Liver (tissue), 3 donors: Measurements from ENCODE around the gene PRDM7.
"Not testable (repeated sequence)": the region's sequence is repeated elsewhere in the genome, so short reads cannot be mapped to it uniquely, and the experiment has no call there.

Source experiments
- EGR1 ChIP-seq, 2 donors: IDR thresholded peaks; 2 replicates each; pipeline ENCODE4 v1.6.1; 2016 to 2018; ENCODE audit warnings: antibody characterized with exemption in 2 of 2, low read depth in 2 of 2
- SP1 ChIP-seq: IDR thresholded peaks from 2 replicates; pipeline ENCODE4 v1.6.1; 2018; ENCODE audit warnings: antibody characterized with exemption, mild to moderate bottlenecking
- TF ChIP-seq, protein P1 (sequence below): fragments of 150-350 bp; IDR thresholded peaks from 2 replicates; pipeline ENCODE4 v1.5.1; 2017; ENCODE audit warnings: improper control_type of control experiment, low read depth, low read length; ENCODE audit not compliant: missing input control
- donor health status: healthy.
- donor health status: healthy.

GRCh38 chr16:90104725-90105124 is 27.6 kb upstream of the PRDM7 start:
- TF ChIP-seq, protein P1, sequence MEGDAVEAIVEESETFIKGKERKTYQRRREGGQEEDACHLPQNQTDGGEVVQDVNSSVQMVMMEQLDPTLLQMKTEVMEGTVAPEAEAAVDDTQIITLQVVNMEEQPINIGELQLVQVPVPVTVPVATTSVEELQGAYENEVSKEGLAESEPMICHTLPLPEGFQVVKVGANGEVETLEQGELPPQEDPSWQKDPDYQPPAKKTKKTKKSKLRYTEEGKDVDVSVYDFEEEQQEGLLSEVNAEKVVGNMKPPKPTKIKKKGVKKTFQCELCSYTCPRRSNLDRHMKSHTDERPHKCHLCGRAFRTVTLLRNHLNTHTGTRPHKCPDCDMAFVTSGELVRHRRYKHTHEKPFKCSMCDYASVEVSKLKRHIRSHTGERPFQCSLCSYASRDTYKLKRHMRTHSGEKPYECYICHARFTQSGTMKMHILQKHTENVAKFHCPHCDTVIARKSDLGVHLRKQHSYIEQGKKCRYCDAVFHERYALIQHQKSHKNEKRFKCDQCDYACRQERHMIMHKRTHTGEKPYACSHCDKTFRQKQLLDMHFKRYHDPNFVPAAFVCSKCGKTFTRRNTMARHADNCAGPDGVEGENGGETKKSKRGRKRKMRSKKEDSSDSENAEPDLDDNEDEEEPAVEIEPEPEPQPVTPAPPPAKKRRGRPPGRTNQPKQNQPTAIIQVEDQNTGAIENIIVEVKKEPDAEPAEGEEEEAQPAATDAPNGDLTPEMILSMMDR: not testable (repeated sequence)
- not testable (repeated sequence) for TF ChIP-seq SP1; EGR1 (IDR thresholded peaks at IDR 0.05; ENCODE audit: low read depth in 2 of 2)
